ENCODE measurements around the gene APP.
"Not testable (repeated sequence)": the region's sequence is repeated elsewhere in the genome, so short reads cannot be mapped to it uniquely, and the experiment has no call there.

APP gene

DNA sequence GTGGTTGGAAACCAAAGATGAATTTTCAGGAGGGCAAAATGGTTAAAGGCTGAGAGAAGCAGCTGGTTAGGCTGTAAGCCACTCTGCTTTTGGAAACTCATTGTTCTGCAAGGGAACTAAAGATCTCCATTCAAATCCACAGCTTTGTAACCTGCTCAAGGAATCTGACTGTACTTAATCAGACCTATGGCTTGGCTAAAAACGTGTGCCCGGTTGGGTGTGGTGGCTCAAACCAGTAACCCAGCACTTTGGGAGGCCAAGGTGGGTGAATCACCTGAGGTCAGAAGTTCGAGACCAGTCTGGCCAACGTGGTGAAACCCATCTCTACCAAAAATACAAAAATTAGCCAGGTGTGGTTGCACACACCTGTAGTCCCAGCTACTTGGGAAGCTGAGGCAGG lies 158.1 kb downstream of the APP start:
- not testable (repeated sequence) for DNase-seq

DNA sequence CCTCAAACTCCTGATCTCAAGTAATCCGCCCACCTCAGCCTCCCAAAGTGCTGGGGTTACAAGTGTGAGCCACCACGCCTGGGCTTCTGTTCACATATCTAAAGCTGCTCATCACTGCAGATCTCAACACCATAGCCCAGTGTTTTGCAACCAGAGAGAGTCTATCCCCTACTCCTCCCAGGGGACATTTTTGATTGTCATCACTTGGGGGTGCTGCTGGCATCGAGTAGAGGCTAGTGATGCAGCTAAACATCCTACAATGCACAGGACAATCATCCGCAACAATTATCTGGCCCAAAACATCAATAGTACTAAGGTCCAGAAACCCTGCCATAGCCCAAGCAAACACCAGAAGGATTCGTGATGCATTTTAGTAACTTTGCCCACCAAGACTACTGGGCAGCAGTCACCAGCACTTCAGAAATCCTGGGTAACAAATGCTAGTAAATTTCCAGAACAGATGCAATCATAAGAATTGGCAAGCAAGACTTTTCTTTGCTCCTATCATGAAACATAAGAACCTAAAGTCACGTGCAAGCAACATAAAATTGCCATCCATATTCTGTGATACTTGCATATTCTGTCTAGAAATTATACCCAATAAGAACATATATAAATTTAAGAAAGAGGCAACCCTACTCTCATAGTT lies 159.2 kb downstream of the APP start:
- DNase-seq, result no peak

DNA sequence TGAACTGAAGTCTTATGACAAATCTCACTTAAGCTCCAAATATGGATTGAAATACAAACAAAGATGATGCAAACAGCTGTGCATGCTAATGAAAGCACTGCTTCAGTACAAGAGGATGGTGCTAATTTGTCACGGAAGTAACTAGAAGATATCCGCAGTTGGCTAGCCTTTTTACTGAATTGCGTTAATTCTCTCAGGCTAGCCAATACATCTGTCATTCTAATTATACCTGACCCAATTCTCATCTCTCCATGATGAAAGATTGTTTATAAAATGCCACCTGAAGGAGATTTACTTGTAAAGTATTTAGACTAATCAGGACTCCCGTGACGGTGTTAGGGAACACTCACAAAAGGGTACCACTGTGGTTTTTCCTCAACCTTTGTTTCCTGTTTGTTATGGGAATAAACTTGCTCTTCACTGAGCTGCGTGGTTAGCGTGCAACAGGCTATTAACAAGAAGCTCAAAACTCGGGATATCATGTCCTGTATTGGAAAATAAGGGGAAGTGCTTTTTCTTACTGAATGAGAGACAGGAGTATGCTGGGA lies 162.5 kb downstream of the APP start:
- DNase-seq, result no peak

DNA sequence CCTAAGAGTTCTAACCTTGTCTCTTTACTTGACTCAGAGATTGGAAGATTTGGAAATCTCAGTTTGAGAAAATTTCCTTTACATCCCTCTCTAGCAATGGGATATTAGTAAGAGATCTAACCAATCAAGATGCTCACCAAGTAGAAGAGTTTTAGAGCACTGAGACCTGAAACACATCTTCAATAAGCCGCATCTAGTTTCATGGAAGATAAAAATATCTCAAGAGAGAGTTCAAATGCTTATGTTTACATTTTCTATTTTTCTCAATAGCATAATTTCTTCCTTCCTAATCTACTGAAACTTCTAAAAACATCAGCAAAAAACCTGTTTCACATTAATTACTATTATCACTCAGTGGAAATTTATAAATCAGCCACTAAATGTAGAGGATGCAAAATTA lies 165.1 kb downstream of the APP start:
- DNase-seq, result no peak

DNA sequence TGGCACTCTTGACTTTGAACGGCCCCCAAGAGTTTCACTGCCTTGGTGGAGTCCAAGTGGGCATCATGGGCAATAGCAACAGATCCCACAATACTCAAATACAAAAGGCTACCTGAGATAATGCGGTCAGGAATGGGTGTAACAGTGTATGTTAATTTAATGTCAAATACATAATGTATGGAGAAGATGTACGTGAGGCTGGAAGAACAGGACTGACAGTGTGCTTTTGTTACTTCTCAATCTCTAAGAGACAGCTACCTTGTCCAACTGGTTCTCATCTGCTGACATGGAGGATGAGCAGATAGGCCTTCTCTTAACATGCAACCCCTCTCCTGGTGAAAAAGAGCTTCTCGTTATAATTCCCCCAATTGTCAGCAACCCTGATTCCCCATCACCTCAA lies 167.2 kb downstream of the APP start:
- no peak for DNase-seq

DNA sequence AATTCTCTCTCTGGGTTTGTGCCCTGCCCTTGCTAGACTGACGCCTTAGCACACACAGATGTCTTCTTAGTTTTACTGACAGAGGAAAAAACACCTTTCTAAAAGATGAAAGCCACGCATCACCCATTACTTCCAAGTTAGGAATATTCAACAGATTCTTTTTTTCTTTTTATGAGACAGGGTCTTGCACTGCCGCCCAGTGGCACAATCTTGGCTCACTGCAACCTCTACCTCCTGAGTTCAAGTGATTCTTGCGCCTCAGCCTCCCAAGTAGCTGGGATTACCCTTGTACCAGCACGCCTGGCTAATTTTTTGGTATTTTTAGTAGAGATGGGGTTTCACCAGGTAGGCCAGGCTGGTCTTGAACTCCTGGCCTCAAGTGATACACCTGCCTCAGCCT lies 169.2 kb downstream of the APP start:
- DNase-seq, result no peak

DNA sequence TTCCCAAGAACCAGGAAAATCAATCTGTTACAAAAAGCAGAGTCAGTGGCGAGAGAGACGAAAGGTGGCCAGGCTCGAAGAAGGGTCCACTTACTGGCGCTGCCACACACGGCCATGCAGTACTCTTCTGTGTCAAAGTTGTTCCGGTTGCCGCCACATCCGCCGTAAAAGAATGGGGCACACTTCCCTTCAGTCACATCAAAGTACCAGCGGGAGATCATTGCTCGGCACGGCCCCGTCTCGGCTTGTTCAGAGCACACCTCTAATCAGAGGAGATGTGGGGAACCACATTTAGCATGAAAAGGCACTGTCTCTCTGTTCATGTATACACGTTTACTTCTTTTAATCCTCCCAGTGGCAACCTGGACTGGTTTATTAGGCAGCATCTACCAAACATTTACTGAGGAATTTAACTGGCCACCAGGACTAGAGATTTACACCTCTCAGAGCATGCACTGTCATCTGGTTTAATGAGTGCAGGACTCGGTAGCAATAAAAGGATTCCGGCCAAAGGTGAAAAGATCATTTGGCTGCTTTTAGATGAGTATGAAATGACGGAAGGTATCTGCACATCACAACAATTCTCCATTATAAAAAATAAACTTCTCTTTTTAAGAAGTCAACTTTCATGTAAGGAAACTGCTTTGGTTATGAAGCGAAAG lies 170.5 kb downstream of the APP start:
- DNase-seq, result no peak

DNA sequence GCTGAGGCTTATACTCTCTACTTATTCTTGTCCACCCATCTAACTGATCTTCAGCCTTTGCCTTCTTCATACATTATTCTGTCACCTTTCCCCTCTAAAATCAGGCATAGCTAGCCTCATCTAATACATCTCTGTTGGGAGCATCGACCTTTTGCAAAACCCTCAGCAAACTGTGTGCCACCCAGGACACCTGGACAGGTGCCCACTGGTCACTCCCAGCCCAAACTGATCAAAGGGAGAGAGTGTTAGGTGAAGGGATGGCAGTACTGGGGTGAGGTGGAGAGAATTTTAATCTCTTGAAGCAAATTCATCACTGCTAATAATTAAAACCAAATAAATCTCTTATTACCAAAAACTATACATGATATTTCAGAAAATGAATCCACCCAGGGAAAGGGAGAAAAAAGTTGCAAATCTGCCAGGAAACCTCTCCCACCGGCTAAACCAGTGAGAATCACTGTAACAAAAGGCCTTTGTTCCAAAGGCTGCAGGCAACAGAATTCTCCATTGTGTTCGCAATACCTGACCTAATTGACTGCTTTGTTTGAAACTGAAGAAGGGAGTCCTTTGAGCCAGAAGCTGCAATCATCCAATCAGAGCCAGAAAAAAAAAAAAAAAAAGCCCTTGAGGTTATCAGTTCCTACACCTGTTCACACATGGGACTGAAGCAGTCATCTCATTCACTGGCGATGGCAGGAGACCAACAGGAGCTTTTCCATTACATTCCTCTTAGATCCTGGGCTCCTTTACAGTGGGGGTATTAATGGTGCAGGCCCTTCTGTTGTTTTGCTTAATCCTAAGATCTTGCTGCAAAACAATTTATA lies 172.6 kb downstream of the APP start:
- no peak for DNase-seq

DNA sequence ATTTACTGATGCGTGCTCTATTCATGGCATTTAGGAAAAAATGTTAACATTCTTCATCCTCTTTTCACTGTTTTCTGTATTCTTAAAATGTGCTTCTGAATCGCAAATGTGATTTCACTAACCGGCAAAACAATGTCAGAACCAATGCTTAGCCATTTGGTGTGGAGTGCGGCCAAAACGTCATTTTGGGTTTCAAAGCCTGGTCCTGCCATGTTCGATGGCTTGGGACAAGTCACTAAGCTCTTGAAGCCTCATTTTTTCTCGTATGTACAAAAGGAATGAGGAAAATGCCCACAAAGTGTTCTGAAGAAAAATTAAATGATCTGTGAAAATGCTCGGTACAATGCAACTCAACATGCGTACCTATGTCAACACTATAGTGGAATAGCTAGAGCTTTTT lies 175.3 kb downstream of the APP start:
- DNase-seq, result no peak

DNA sequence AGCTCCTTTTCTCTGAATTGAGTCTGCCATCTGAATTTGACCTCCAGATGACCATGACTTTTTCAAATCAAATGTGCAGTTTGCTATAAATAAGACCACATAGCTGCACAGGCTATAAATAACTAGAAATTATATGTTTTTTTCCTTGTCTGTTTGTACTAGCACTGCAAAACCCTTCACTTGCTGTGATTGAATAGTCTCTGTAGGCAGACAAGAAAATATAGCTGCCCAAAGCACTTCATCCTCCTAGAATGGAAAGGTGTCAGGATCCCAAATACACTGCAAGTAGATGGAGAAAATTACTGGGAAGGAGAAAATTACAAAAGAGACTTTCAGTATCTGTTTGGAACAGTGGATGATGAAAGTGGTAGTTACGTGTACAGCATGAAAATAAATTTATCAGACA lies 175.8 kb downstream of the APP start:
- DNase-seq, result no peak

DNA sequence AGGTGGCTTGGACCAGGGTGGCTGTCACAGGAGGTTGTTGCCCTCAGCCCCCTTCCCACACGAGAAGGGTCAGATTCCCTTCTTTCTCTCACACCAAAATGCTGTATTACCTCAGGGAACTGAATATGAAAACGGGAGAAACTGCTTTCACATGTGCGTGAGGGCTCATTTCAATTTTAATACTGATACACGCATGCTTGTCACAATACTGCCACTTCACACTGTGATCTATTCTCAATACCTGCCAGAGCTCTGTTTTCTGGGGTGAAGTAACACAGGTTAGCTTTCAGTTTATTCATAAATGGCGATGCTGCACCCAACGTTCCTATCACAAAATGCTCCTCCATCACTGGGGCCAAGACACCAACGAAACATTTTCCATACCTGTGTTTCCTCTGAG lies 181.8 kb downstream of the APP start:
- DNase-seq, result no peak

DNA sequence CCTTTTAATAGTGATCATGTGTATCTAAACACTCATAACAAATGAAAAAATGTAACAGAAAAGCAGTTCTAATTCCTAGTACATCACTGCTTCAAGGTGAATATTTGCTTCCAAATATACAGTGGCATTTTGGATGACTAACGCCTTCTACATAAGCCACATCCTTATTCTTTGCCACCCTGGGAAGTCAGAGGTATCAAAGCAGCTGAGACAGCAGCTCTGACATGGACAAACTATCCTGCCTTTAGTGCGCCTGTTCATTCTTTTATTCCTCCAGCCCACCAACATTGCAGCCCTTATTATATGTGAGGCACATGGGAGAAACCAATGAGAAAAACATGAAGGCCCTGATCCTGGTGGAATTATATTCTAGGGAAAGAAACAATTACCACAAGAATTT lies 183.0 kb downstream of the APP start:
- no peak for DNase-seq

DNA sequence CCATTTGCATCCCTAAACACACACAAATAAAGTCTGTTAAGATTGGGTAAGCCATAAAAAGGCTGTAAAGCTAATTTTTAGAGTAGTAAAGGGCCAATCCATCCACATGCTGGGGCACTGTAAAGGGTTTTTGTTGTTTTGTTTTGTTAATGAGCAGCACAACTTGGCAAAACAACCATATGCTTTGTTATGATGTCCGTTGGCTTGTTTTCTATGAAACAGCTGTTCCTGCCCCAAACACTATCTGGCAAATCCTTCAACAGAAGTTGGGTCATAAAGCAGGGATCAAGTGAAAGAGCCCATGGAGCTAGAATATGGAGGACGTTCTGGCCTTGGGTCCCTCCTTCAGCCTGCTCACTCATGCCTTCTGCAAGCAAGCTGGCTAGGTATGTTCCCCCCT lies 183.6 kb downstream of the APP start:
- DNase-seq, result no peak

DNA sequence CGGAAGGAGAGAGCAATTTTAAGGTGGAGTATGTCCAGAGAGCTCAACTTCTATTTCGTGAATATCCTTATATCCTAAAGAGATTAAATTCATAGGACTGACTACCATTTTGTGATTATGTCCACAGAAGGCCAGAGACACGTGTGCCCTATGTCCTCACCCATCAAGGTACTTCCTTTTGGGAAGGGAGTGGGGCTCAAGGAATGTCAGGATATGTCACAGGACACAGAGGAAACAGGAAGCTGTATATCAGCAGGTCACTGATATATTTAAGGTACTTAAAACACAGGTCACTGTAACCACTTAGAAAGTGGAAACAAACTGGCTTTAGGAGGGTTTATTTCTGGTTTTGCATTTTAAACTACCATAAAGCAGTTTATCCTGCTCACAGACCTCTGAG lies 184.6 kb downstream of the APP start:
- DNase-seq, result no peak

DNA sequence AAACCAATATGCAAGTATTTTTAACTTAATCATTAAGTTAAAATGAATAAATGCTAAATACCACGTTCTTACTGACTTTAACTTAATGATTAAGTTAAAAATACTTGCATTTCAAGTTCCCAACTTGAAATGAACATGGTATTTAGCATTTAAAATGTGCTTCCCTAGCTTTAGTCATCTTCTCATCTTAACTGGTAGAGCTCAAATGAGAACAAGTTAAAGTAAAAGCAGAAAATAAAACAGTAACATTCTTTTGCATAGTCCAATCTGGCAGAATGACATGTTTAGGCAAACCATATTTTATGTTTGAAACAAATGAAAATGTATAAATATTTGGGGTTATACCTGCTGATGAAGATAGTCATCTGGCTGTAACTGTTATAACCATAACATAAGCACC lies 186.0 kb downstream of the APP start:
- DNase-seq, result no peak

DNA sequence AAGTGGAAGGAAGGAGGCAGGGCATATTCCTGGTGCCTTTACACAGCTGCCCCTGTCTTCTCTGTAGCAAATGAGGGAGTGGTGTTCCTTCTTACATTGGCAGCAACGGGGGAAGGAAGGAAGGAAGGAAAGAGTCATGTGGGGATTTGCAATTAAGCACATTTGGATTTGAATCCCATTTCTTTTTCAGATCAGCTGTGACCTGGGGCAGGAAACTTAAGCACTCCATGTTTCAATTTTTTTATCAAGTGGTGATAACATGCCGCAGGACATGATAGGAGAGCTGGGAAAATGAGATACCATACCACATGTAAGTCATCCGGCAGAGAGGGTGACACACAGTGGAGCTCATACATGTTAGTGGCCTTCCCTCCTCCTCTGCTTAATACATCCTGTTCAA lies 186.8 kb downstream of the APP start:
- DNase-seq, result no peak

DNA sequence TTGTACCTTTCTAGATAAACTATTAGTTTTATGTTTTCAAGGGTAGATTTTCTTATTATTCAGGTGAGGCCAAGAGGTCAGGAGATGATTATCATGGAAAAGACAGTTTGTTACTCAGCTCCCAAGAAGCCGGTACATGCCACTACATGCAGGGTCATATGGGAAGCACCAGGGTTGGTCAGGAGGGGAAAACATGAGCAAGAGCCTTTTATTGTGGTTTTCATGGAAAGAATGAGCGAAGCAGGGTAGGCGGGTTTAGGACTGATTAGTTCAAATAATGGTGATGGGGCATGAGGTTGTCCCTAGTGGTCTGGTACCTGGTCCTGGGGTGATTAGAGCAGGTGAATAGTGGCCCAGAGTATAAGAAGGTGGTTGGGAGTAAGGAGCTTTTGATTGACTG lies 189.9 kb downstream of the APP start:
- no peak for DNase-seq

DNA sequence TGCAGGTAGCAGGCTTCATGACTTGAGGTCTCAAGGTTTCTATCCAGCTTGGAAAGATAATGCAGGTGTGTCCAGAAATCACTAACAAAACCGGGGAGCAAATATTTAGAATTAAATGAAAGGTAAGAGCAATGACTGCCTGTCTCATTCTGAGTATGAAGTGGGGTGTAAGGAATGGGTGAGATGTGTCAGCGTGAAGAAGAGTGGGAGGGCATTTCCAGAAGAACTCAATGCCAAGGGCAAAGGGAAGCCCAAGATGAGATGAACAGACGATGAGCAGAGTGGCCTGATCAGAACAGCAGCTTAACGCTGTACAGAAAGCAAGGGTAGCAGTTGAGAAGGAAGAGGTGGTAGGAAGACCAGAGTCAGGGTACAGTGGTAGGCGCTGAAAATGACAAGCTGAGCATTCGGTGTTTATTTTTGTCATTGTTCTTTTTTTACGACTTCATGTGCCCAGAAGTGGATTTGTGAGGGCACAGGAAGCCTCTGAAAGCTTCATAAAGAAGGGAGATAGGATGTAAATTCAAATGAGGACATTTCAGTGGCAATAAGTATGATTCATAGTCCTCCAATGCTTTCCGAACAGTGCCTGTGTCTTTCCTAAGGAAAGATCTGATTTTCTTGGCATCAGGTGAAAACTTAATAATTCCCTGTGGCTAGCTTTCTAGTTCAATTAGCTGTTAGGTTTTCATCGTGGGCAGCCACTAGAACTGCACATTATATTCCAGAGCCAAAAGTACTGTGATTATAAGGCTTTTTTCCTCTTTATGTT lies 190.5 kb downstream of the APP start:
- no peak for DNase-seq

DNA sequence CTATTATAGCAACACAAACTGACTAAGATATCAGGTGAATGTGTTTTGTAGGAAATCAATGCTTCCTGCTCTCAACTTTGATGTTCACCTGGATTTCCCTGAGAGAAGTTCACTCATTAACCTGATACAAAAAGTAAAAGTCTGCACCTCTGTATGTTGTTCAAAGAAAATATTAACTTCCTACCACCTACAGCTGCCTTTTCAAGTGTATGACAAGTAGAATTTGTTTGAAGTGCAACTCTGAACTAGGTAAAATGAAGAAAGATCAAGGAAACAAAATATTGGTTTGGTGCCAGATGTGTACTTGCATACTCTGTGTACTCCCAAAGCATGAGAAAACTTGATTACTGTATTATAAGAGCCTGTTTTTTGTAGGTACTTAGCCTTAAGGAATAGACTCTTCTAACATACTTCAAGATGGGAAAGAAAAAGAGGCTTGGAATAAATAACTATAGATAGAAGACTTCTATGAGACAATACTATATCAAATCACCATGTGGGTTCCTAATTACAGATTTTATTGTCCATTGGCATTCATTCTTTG lies 193.4 kb downstream of the APP start:
- DNase-seq, result no peak

DNA sequence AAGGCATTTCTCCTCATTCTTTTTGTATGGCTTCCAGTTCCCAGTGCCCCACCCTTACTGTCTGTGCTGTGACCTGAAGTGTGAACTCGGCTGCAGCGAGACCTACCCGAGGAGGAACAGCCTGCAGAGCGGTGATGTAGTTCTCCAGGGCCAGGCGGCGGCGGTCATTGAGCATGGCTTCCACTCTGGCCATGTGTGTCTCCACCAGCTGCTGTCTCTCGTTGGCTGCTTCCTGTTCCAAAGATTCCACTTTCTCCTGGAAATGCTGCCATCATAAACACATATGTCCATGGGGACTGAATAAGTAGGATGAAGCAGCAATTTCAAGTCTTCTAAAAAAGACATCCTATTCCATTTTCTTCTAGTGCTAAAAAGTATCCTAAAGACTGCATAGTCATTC lies 195.6 kb downstream of the APP start:
- no peak for DNase-seq

DNA sequence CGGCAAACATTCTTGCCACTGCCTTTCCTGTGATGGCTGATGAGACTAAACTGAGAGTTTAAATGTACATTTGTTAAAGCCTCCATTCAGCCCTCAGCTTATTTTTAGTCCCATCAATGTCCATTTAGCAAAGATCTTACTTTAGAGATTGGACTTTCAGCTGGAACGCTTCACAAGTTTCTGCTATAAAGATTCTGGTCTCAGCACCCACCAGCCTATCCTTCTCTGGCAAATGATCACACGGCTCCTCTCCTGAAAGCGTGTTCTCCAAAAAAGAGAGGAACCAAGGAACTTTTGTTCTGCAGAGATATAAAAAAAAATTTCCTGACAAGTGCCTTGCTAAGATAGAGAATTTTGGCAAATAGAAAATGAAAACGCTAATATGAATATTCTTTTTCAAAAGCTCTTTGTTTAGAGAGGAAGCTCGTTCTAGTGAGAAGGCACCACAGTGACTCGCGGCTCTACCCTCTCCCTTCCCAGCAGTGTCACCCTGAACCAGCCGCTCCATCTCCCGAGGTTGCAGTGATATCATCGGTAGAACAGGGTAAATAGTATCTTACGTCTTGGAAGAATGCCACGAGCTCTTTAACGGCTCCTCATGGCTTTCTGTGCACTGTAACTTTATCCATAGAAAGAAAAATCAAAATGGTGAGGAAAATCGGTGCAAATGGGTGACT lies 200.2 kb downstream of the APP start:
- no peak for DNase-seq

DNA sequence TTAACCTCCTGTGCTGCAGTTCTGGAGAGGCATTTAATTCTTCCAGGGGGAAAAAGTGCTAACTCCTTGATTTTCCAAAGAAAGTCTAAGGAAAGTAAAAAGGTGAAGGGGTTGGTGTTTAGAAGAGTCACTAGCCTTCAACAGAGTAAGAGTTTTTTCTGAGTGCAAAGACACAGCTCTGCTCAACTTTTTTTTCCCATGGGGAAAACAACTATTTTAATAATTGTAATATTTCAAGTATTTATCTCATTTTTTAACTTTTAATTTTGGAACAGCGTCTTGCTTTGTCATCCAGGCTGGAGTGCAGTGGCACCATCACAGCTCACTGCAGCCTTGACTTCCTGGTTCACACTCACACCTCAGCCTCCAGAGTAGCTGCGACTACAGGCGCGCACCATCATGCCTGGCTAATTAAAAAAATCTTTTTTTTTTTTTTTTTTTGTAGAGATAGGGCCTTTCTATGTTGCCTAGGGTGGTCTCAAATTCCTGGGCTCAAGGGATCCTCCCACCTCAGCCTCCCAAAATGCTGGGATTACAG lies 202.6 kb downstream of the APP start:
- DNase-seq, result no peak

Measured in T-helper 9 cell (primary cell).